Karpas-422 (cell line): ENCODE data around the gene CCDC7. TPM values are rescaled to one million over a fixed set of nuclear protein-coding genes. Genes with fewer than 3 reads are reported as not detected.
"Not testable (repeated sequence)": the region's sequence is repeated elsewhere in the genome, so short reads cannot be mapped to it uniquely, and the experiment has no call there.

Experiments
- DNase-seq: peaks from one replicate; pipeline ENCODE4 v3.0.0-alpha.2; 2015
- H2AFZ ChIP-seq: fragments of 200-600 bp; sonication (generic); 2 replicates; pipeline ENCODE4 v1.6.1; 2014; ENCODE audit warnings: antibody characterized with exemption, low read length, mixed read lengths
- H3K27ac ChIP-seq: fragments of 200-600 bp; sonication (generic); 2 replicates; pipeline ENCODE4 v1.5.1; 2014; ENCODE audit warnings: mild to moderate bottlenecking, low read length, moderate library complexity
- H3K27me3 ChIP-seq: fragments of 200-600 bp; sonication (generic); 2 replicates; pipeline ENCODE4 v1.6.1; 2014; ENCODE audit warnings: low read length, mixed read lengths
- H3K36me3 ChIP-seq: fragments of 200-600 bp; sonication (generic); 2 replicates; pipeline ENCODE4 v1.6.1; 2014; ENCODE audit warnings: low read length, mixed read lengths; ENCODE audit not compliant: insufficient read depth
- H3K4me1 ChIP-seq: fragments of 200-600 bp; sonication (generic); 2 replicates; pipeline ENCODE4 v1.6.1; 2014; ENCODE audit warnings: mild to moderate bottlenecking, low read length, mixed read lengths
- H3K4me2 ChIP-seq: fragments of 200-600 bp; sonication (generic); 2 replicates; pipeline ENCODE4 v1.6.1; 2014; ENCODE audit warnings: low read length, low read depth, mild to moderate bottlenecking; ENCODE audit not compliant: poor library complexity, severe bottlenecking
- H3K4me3 ChIP-seq: fragments of 200-600 bp; sonication (generic); 2 replicates; pipeline ENCODE4 v1.5.1; 2014; ENCODE audit warnings: mild to moderate bottlenecking, antibody characterized with exemption, low read length, mixed read lengths
- H3K79me2 ChIP-seq: fragments of 200-600 bp; sonication (generic); 2 replicates; pipeline ENCODE4 v1.6.1; 2014; ENCODE audit warnings: mild to moderate bottlenecking, low read length, mixed read lengths
- H3K9ac ChIP-seq: fragments of 200-600 bp; sonication (generic); 2 replicates; pipeline ENCODE4 v1.6.0; 2014; ENCODE audit warnings: low read length
- H3K9me2 ChIP-seq: fragments of 200-600 bp; sonication (generic), shearing (Covaris generic); replicated peaks from 2 replicates; pipeline ENCODE4 v1.6.0; 2014; ENCODE audit warnings: mild to moderate bottlenecking, low read length, moderate library complexity; ENCODE audit not compliant: insufficient read depth
- H3K9me3 ChIP-seq: fragments of 300-700, 200-600 bp; sonication (generic); 2 replicates; pipeline ENCODE4 v1.6.1; 2014; ENCODE audit warnings: low read length, mixed read lengths
- H4K20me1 ChIP-seq: fragments of 200-600 bp; sonication (generic); 2 replicates; pipeline ENCODE4 v1.6.1; 2014; ENCODE audit warnings: mild to moderate bottlenecking, antibody characterized with exemption, low read length, low read depth; ENCODE audit not compliant: insufficient read depth
- total RNA-seq: library from RNA; depleted of rRNA; stranded (reverse); fragments of >200 nt; shearing (Covaris generic); gene quantifications from 2 replicates; pipeline ENCODE4 v1.2.3, GENCODE V29; 2014; ENCODE audit warnings: low replicate concordance

Gene CCDC7
- total RNA-seq, 1 experiment from 2014 or later, result 19.7 TPM

DNA sequence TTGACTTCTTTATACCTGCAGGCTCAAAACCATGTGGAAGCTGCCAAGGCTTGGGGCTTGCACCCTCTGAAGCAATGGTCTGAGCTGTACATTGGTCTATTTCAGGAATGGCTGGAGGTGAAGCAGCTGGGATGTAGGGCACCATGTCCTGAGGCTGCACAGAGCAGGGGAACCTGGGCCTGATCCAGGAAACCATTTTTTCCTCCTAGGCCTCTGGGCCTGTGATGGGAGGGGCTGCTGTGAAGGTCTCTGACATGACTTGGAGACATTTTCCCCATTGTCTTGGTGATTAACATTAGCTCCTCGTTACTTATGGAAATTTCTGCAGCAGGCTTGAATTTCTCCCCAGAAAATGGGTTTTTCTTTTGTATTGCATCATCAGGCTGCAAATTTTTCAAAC is 211.5 kb downstream of the CCDC7 start:
- H4K20me1 ChIP-seq, H3K9me2 ChIP-seq, H3K4me3 ChIP-seq, H3K9me3 ChIP-seq, H3K27me3 ChIP-seq, H3K79me2 ChIP-seq, H3K9ac ChIP-seq, H2AFZ ChIP-seq, H3K36me3 ChIP-seq, H3K27ac ChIP-seq, DNase-seq, H3K4me2 ChIP-seq, H3K4me1 ChIP-seq: not testable (repeated sequence)

DNA sequence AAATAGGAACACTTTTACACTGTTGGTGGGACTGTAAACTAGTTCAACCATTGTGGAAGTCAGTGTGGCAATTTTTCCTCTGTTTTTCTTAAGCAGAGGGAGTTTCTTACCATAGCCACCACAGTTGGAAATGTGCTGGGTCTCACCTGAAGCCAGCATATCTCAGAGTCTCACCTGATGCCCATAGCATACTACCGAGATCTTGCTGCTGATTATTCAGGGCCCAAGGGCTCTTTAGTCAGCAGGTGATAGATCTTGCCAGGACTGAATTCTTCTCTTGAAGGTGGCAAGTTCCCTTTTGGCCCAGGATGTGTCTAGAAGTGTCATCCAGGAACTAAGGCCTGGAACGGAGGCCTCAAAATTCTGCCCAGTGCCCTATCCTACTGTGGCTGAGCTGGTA is 215.4 kb downstream of the CCDC7 start:
- DNase-seq, result no peak
- no peak overlapping the region for H3K4me3 ChIP-seq
- no peak overlapping the region for H2AFZ ChIP-seq
- H4K20me1 ChIP-seq, result no peaks in the 10 kb centered on the region
- no peak overlapping the region for H3K4me2 ChIP-seq
- H3K27ac ChIP-seq, result no peak overlapping the region
- no peaks in the 10 kb centered on the region for H3K27me3 ChIP-seq
- no peaks in the 10 kb centered on the region for H3K9me3 ChIP-seq
- no peaks in the 10 kb centered on the region for H3K79me2 ChIP-seq
- no peaks in the 10 kb centered on the region for H3K9me2 ChIP-seq
- no peak overlapping the region for H3K9ac ChIP-seq
- H3K36me3 ChIP-seq, result no peaks in the 10 kb centered on the region
- peaks cover 5% of the 10 kb centered on the region for H3K4me1 ChIP-seq

DNA sequence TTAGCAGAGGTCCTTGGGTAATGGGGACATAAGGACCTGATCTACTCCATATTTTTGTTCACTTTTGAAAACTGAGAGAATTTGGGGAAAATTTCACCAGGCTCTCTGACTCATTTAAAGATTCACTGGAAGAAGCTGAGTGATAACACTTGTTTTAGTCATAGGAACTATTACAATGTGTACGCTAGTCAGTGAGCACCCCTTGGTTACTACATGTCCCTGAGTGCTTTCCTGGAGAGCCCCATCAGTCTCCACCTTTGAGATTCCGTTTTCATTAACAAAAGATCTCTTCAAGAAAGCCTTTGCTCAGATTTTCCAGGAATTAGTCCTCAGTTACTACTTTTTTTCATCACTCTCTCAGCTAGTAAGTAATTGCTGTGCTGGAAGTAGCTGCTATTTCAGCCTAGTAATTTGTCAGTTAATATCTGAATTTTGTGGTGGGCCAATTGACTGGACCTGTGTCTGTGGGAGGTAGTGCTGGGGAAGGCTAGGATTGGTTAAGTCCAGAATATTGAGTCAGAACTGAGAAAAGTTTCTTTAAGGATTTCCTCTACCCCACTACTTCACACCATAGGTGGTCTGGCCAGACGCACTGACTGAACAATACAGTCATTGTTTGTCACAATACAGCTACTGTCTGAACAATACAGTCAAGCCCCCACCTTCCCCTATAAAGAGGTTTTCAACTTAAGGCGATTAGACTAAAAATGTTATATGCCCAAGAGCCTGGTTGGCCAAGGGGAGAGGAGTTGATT is 235.0 kb downstream of the CCDC7 start:
- Histone ChIP-seq H3K9me2 (no peaks in the 10 kb centered on the region), H2AFZ (no peak overlapping the region), H4K20me1 (no peaks in the 10 kb centered on the region), H3K27me3 (no peaks in the 10 kb centered on the region), H3K79me2 (no peaks in the 10 kb centered on the region), H3K4me1 (no peaks in the 10 kb centered on the region), H3K4me2 (no peak overlapping the region), H3K9me3 (no peaks in the 10 kb centered on the region), H3K36me3 (no peaks in the 10 kb centered on the region), H3K27ac (no peak overlapping the region), H3K9ac (no peak overlapping the region), H3K4me3 (no peak overlapping the region)
- no peak for DNase-seq

DNA sequence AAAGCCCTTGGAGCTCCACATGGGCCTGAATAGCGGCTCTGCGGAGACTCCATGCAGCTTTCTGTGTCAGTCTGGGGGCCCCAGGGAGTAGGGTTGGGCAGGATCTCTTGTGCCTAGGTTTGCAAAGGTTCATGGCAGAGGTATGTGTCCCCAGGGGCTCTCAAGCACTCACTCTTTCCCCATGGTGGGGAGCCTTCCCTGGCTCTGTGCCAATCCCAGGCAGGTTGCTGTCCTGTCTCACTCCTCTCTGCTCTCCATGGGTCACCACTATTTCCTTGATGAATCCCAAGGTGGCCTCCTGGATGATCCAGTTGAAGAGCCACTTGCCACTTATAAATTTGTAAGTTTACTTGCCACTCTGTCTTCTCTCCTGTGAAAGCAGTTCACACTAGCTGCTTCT is 238.4 kb downstream of the CCDC7 start:
- Histone ChIP-seq H3K4me2 (no peak overlapping the region), H3K4me3 (no peak overlapping the region), H4K20me1 (no peaks in the 10 kb centered on the region), H3K27ac (no peak overlapping the region), H3K9me3 (no peaks in the 10 kb centered on the region), H3K9me2 (no peaks in the 10 kb centered on the region), H3K27me3 (no peaks in the 10 kb centered on the region), H2AFZ (no peak overlapping the region), H3K9ac (no peak overlapping the region), H3K4me1 (no peaks in the 10 kb centered on the region), H3K36me3 (no peaks in the 10 kb centered on the region), H3K79me2 (no peaks in the 10 kb centered on the region)
- DNase-seq, result no peak

DNA sequence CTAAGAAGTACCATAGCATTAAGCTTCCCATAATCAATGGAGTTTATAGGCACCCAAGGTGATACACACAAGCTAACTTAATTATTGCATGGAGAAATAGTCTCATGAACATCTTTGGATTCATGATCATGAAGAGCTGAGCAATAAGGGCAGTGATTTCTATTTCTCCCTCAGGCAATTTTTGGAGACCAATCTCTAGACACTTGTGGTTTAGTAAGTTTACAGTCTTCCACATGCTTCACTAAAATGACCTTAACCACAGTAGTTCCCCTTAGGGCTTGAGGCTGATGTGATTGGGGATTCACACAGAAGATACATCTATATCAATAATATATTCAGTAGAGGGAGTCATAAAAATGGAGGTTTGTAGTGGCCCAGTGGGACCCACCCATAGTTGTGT is 241.2 kb downstream of the CCDC7 start:
- H3K36me3 ChIP-seq, result no peaks in the 10 kb centered on the region
- no peaks in the 10 kb centered on the region for H3K79me2 ChIP-seq
- no peak for DNase-seq
- no peaks in the 10 kb centered on the region for H3K27me3 ChIP-seq
- H3K4me3 ChIP-seq, result no peak overlapping the region
- H3K4me2 ChIP-seq, result no peak overlapping the region
- H3K9me3 ChIP-seq, result no peaks in the 10 kb centered on the region
- H2AFZ ChIP-seq, result no peak overlapping the region
- H3K27ac ChIP-seq, result no peak overlapping the region
- no peak overlapping the region for H3K9ac ChIP-seq
- no peaks in the 10 kb centered on the region for H3K9me2 ChIP-seq
- H4K20me1 ChIP-seq, result no peaks in the 10 kb centered on the region
- H3K4me1 ChIP-seq, result no peaks in the 10 kb centered on the region

DNA sequence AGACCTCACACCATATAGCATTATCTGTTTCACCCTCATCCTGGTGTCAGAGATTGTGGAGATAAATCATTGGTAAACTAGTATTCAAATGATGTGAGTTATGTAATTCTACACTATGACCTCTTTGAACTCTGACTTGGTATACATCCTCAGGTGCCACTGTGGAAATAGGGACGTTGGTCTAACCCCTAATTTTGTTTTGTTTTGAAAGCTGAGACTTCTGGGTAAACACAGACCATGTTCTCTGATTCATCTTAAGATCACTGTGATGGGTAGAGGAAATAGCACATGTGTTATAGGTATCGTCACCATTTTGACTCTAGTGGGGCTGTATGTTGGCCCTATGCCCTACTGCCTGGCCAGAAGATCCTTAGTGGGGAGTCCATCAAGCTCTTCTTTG is 241.6 kb downstream of the CCDC7 start:
- H3K9me2 ChIP-seq, result no peaks in the 10 kb centered on the region
- DNase-seq, result no peak
- no peak overlapping the region for H3K4me2 ChIP-seq
- H3K9ac ChIP-seq, result no peak overlapping the region
- no peak overlapping the region for H2AFZ ChIP-seq
- no peak overlapping the region for H3K4me3 ChIP-seq
- no peaks in the 10 kb centered on the region for H4K20me1 ChIP-seq
- no peaks in the 10 kb centered on the region for H3K27me3 ChIP-seq
- H3K79me2 ChIP-seq, result no peaks in the 10 kb centered on the region
- no peaks in the 10 kb centered on the region for H3K4me1 ChIP-seq
- no peaks in the 10 kb centered on the region for H3K9me3 ChIP-seq
- H3K27ac ChIP-seq, result no peak overlapping the region
- no peaks in the 10 kb centered on the region for H3K36me3 ChIP-seq

DNA sequence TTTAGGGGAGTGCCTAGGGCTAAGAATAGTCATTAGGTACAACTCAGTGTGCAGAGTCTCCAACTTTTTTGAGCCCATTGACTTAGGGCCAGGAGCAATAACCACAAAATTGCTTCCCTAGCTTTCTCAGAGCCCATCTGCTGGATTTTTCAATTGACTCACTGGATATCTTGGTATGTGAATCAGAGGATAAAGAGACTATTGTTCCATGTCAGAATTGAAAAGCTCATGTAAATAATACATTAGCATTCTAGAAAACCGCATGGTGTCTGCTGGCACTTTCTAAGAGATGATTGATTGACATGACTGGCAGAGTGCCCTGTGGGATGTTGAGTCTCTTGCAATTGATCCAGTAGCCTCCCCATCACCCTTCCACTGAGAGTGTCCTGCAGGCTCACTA is 246.2 kb downstream of the CCDC7 start:
- no peaks in the 10 kb centered on the region for H4K20me1 ChIP-seq
- H3K79me2 ChIP-seq, result no peaks in the 10 kb centered on the region
- no peak overlapping the region for H2AFZ ChIP-seq
- H3K27ac ChIP-seq, result no peak overlapping the region
- no peak overlapping the region for H3K4me2 ChIP-seq
- H3K9me2 ChIP-seq, result no peaks in the 10 kb centered on the region
- no peaks in the 10 kb centered on the region for H3K36me3 ChIP-seq
- no peaks in the 10 kb centered on the region for H3K4me1 ChIP-seq
- H3K4me3 ChIP-seq, result no peak overlapping the region
- DNase-seq, result no peak
- no peak overlapping the region for H3K9ac ChIP-seq
- H3K27me3 ChIP-seq, result no peaks in the 10 kb centered on the region
- H3K9me3 ChIP-seq, result no peaks in the 10 kb centered on the region

DNA sequence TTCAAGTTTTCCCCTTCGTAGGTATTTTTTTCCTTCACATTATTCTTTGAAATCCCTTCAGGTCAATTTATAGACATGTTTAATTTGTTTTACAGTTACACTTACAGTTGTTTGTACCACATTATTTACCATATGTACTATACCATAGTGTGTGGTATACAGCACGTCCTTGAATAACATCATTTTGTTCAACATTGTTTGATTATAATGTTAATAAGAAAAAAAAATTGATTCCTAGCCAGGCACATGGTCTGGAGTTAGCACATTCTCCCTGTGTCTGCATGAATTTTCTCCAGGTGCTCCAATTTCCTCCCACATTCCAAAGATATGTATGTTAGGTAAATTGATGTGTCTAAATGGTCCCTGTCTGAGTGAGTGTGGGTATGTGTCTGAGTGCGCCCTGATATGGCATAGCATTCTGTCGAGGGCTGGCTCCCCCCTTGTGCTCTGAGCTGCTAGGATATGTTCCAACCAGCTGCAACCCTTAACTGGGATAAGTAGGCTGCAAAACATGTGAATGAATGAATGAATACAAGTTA is 247.6 kb downstream of the CCDC7 start:
- Histone ChIP-seq H3K4me1 (no peaks in the 10 kb centered on the region), H3K9ac (no peak overlapping the region), H3K36me3 (no peaks in the 10 kb centered on the region), H3K79me2 (no peaks in the 10 kb centered on the region), H3K9me3 (no peaks in the 10 kb centered on the region), H3K4me3 (no peak overlapping the region), H3K4me2 (no peak overlapping the region), H3K27ac (no peak overlapping the region), H2AFZ (no peak overlapping the region), H4K20me1 (no peaks in the 10 kb centered on the region), H3K27me3 (no peaks in the 10 kb centered on the region), H3K9me2 (no peaks in the 10 kb centered on the region)
- no peak for DNase-seq
